DND-41 (cell line): ENCODE results near the gene TCF12.

Experiments used
- CTCF ChIP-seq: IDR thresholded peaks from 2 replicates; pipeline ENCODE4 v1.5.1; 2012; ENCODE audit warnings: borderline replicate concordance, low read length, moderate library complexity, mild to moderate bottlenecking; ENCODE audit not compliant: poor library complexity, severe bottlenecking; ENCODE audit errors: extremely low read depth
- EZH2 ChIP-seq: IDR thresholded peaks from 3 replicates; pipeline ENCODE4 v1.6.1; 2012; ENCODE audit warnings: borderline replicate concordance, low read depth, mild to moderate bottlenecking, moderate library complexity, low read length, inconsistent platforms; ENCODE audit not compliant: severe bottlenecking

DNA sequence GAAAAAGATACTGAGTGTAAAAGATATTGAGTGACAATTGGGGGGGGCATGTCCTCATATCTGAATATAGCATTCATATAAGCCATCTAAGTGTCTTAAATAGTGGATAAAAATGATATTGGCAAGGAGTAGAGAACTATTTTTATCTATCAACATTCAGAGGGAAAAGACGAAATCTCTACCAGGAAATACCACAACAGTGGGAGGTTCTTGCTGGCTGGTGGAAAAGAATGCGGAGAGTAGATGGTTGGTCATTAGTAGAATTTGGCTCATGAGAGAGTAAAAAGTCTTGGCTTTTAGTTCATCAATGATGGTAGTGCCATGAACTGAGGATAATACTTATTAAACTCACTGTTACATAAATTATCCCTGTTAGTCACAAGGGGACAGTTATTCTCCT, 4.8 kb upstream of the TCF12 start:
- TF ChIP-seq EZH2 (no peak), CTCF (no peak)
